Measurements from ENCODE around the gene CALML4. TPM values are rescaled to one million over a fixed set of nuclear protein-coding genes. Genes with fewer than 3 reads are reported as not detected.
"Not testable (repeated sequence)": the region's sequence is repeated elsewhere in the genome, so short reads cannot be mapped to it uniquely, and the experiment has no call there.

The CALML4 gene
- total RNA-seq, 2 experiments from 2014 or later, result 6.9 to 7.3 TPM

DNA sequence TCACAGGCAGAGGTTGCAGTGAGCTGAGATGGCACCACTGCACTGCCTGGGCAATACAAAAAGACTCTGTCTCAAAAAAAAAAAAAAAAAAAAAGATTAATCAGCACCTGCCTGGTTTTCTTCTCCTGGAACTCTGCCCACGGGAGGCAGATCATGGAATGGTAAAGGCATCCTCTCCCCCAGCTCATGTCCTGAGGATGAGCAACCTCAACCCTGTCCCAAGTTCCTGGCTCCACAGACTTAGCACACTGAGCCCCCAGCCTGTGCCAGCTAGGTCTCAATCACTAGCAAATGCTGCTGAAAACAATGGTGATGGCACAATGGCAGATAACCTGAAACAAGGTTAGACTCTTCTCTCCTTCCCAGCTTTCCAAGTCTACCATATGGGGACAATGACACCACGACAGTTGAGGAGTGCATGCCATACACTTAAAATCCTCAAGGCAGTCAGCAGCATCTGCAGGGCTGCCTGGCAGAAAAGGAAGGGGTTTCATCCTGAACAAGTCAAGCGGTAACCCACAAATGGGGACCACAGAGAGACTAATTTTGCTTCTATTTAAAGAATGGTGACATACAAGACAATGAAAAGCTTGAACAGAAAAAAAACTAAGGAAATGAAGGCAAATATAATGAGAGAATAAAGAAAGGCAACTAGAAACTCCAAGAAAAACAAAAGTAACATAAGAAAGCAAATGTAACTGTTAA is 19.6 kb upstream of the CALML4 start:
- DNase-seq, result peak; percentile 23
- Mint-ChIP-seq H3K36me3 (ENCODE audit: low read depth) (peaks cover 39% of the 10 kb centered on the region), H3K4me1 (ENCODE audit: low read depth) (peaks cover 29% of the 10 kb centered on the region), H3K9me3 (no peaks in the 10 kb centered on the region), H3K4me3 (no peak overlapping the region), H3K27me3 (no peaks in the 10 kb centered on the region), H3K27ac (no peak overlapping the region)
- ChIA-PET POLR2A (interaction anchor here (0.8 kb wide), 1 partner anchor 35 kb away, joined by 3 read pairs; no protein-coding TSS in a partner anchor), CTCF (no interaction called here)
- intact Hi-C loops (cut with micrococcal nuclease), result no loop called here
- TF ChIP-seq, protein P1, sequence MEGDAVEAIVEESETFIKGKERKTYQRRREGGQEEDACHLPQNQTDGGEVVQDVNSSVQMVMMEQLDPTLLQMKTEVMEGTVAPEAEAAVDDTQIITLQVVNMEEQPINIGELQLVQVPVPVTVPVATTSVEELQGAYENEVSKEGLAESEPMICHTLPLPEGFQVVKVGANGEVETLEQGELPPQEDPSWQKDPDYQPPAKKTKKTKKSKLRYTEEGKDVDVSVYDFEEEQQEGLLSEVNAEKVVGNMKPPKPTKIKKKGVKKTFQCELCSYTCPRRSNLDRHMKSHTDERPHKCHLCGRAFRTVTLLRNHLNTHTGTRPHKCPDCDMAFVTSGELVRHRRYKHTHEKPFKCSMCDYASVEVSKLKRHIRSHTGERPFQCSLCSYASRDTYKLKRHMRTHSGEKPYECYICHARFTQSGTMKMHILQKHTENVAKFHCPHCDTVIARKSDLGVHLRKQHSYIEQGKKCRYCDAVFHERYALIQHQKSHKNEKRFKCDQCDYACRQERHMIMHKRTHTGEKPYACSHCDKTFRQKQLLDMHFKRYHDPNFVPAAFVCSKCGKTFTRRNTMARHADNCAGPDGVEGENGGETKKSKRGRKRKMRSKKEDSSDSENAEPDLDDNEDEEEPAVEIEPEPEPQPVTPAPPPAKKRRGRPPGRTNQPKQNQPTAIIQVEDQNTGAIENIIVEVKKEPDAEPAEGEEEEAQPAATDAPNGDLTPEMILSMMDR (IDR thresholded peaks at IDR 0.05), result no peak
- no peak for ATAC-seq

DNA sequence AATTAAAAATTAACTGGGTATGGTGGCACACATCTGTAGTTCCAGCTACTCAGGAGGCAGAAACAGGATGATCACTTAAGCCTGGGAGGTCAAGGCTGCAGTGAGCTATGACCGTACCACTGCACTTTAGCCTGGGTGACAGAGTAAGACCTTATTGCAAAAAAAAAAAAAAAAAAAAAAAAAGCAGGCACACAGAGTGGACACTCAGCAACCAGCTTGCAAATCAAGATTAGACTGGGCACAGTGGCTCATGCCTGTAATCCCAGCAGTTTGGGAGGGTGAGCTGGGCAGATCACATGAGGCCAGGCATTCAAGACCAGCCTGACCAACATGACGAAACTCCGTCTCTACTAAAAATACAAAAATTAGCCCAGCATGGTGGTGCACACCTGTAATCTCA is 19.0 kb upstream of the CALML4 start:
- CTCF ChIA-PET, result no interaction called here
- no peaks in the 10 kb centered on the region for H3K27me3 Mint-ChIP-seq
- H3K4me3 Mint-ChIP-seq, result no peak overlapping the region
- H3K4me1 Mint-ChIP-seq (ENCODE audit: low read depth), result peaks cover 29% of the 10 kb centered on the region
- POLR2A ChIA-PET, result interaction anchor here (0.8 kb wide), 1 partner anchor 35 kb away, joined by 3 read pairs; no protein-coding TSS in a partner anchor
- DNase-seq, result no peak
- H3K36me3 Mint-ChIP-seq (ENCODE audit: low read depth), result peaks cover 41% of the 10 kb centered on the region
- no peak for ATAC-seq
- H3K27ac Mint-ChIP-seq, result no peak overlapping the region
- intact Hi-C loops (cut with micrococcal nuclease), result no loop called here
- no peaks in the 10 kb centered on the region for H3K9me3 Mint-ChIP-seq
- TF ChIP-seq, protein P1 (IDR thresholded peaks at IDR 0.05), result no peak

DNA sequence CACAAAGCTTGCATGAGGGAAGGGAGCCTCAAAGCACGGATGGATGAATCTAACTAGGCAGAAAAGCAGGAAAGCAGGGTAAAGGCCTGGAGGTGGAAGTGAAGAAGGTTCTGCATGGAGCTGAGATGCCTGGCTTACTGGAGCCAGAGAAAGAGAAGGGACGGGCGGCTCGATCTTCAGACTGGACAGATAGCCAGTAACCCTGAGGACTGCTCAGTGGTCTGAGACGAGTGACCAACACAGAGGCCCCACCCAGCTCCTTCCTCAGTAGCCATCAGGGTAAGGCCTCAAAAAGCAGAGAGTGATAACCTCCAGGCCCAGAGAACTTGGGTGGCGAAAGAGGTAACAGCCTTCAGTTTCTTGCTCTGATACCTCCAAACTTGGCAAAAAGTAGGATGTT is 18.0 kb upstream of the CALML4 start:
- Mint-ChIP-seq H3K36me3 (ENCODE audit: low read depth) (peaks cover 39% of the 10 kb centered on the region), H3K9me3 (no peaks in the 10 kb centered on the region), H3K27me3 (no peaks in the 10 kb centered on the region), H3K27ac (no peak overlapping the region), H3K4me3 (no peak overlapping the region), H3K4me1 (ENCODE audit: low read depth) (peaks cover 24% of the 10 kb centered on the region)
- no peak for DNase-seq
- no peak for ATAC-seq
- CTCF ChIA-PET, result no interaction called here
- TF ChIP-seq, protein P1 (IDR thresholded peaks at IDR 0.05), result no peak
- POLR2A ChIA-PET, result no interaction called here
- intact Hi-C loops (cut with micrococcal nuclease), result no loop called here

DNA sequence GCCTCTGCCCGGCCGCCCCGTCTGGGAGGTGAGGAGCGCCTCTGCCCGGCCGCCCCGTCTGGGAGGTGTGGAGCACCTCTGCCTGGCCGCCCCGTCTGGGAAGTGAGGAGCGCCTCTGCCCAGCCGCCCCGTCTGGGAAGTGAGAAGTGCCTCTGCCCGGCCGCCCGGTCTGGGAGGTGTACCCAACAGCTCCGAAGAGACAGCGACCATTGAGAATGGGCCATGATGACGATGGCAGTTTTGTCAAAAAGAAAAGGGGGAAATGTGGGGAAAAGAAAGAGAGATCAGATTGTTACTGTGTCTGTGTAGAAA is 17.3 kb upstream of the CALML4 start:
- H3K4me3 Mint-ChIP-seq; CTCF ChIA-PET; DNase-seq; intact Hi-C loops (cut with micrococcal nuclease); ATAC-seq; H3K27ac Mint-ChIP-seq; H3K9me3 Mint-ChIP-seq; POLR2A ChIA-PET; H3K27me3 Mint-ChIP-seq: not testable (repeated sequence)
- peaks cover 39% of the 10 kb centered on the region for H3K36me3 Mint-ChIP-seq (ENCODE audit: low read depth)
- peaks cover 18% of the 10 kb centered on the region for H3K4me1 Mint-ChIP-seq (ENCODE audit: low read depth)

- DNase-seq; H3K4me3 Mint-ChIP-seq; POLR2A ChIA-PET; ATAC-seq; H3K9me3 Mint-ChIP-seq; H3K27me3 Mint-ChIP-seq; CTCF ChIA-PET; intact Hi-C loops (cut with micrococcal nuclease); H3K27ac Mint-ChIP-seq: not testable (repeated sequence)
- Mint-ChIP-seq H3K4me1 (ENCODE audit: low read depth) (peaks cover 14% of the 10 kb centered on the region), H3K36me3 (ENCODE audit: low read depth) (peaks cover 39% of the 10 kb centered on the region)
Measured at GRCh38 chr15:68221530-68222431, 16.6 kb upstream of the CALML4 start.

GRCh38 chr15:68220967-68221366 is 15.8 kb upstream of the CALML4 start:
- ChIA-PET POLR2A (interaction anchor here (2.4 kb wide), 1 partner anchor 8 kb away, joined by 10 read pairs; the partner anchor contains the start of gene CLN6), CTCF (interaction anchor here (1.4 kb wide), 1 partner anchor 10 kb away, joined by 3 read pairs; no protein-coding TSS in a partner anchor)
- Mint-ChIP-seq H3K36me3 (ENCODE audit: low read depth) (peaks cover 39% of the 10 kb centered on the region), H3K27me3 (no peaks in the 10 kb centered on the region), H3K27ac (no peak overlapping the region), H3K9me3 (no peaks in the 10 kb centered on the region), H3K4me1 (ENCODE audit: low read depth) (peaks cover 11% of the 10 kb centered on the region), H3K4me3 (no peak overlapping the region)
- DNase-seq (no peak), ATAC-seq (no peak)
- TF ChIP-seq, protein P1 (IDR thresholded peaks at IDR 0.05), result no peak
- intact Hi-C loops (cut with micrococcal nuclease), result no loop called here

Measured in activated CD8-positive, alpha-beta T cell treated with anti-CD3 and anti-CD28 coated beads for 36 hours (primary cell).